NCI-H2171 treated with DMSO at 0.1 percent for 48 hours (cell line): ENCODE measurements around the gene KIT.

Experiments used
- DNase-seq: peaks from one replicate; lab custom pipeline; 2025; lab: John Stamatoyannopoulos, UW

Gene KIT

GRCh38 chr4:54660591-54660990 is 2.8 kb downstream of the KIT start:
- DNase-seq: no peak

GRCh38 chr4:54661169-54661568 is 3.4 kb downstream of the KIT start:
- DNase-seq: no peak

GRCh38 chr4:54661686-54662085 is 3.9 kb downstream of the KIT start:
- no peak for DNase-seq

- DNase-seq: no peak
Observed at GRCh38 chr4:54662123-54662522, 4.4 kb downstream of the KIT start.

GRCh38 chr4:54662901-54663585 is 5.3 kb downstream of the KIT start:
- DNase-seq: no peak

- no peak for DNase-seq
Observed at GRCh38 chr4:54664400-54664799, 6.6 kb downstream of the KIT start.

- no peak for DNase-seq
Observed at GRCh38 chr4:54668014-54668611, 10.4 kb downstream of the KIT start.

GRCh38 chr4:54669831-54670230 is 12.1 kb downstream of the KIT start:
- no peak for DNase-seq

- DNase-seq: peak; percentile 6
Observed at GRCh38 chr4:54675721-54676461, 18.1 kb downstream of the KIT start.

GRCh38 chr4:54676658-54677057 is 18.9 kb downstream of the KIT start:
- DNase-seq: no peak

- DNase-seq: no peak
Observed at GRCh38 chr4:54677416-54677815, 19.7 kb downstream of the KIT start.

- DNase-seq: no peak
Observed at GRCh38 chr4:54677853-54678650, 20.3 kb downstream of the KIT start.

GRCh38 chr4:54678826-54679225 is 21.1 kb downstream of the KIT start:
- no peak for DNase-seq

GRCh38 chr4:54679813-54680212 is 22.1 kb downstream of the KIT start:
- no peak for DNase-seq

GRCh38 chr4:54683616-54684346 is 26.0 kb downstream of the KIT start:
- DNase-seq: no peak

GRCh38 chr4:54685810-54686209 is 28.1 kb downstream of the KIT start:
- DNase-seq: no peak

GRCh38 chr4:54687887-54688841 is 30.4 kb downstream of the KIT start:
- no peak for DNase-seq

GRCh38 chr4:54695337-54695736 is 37.6 kb downstream of the KIT start:
- no peak for DNase-seq

- DNase-seq: no peak
Observed at GRCh38 chr4:54695788-54696187, 38.0 kb downstream of the KIT start.

GRCh38 chr4:54696649-54697048 is 38.9 kb downstream of the KIT start:
- DNase-seq: no peak

- peak; percentile 54 for DNase-seq
Observed at GRCh38 chr4:54700986-54701385, 43.2 kb downstream of the KIT start.
